ENCODE results near the gene MAGI2. TPM values are rescaled to one million over a fixed set of nuclear protein-coding genes. Genes with fewer than 3 reads are reported as not detected.

MAGI2 gene
- total RNA-seq, 5 donors from 2014 or later (not counting 1 experiment from before 2014, with no cell fraction given): 0.10 to 0.77 (median 0.22) TPM

GRCh38 chr7:78189762-78190161 is 1263.7 kb downstream of the MAGI2 start:
- Histone ChIP-seq H3K4me3 (ENCODE audit: control insufficient read depth in 1 of 2, extremely low read depth in 1 of 2, low read length in 1 of 2) (no peak overlapping the region), H3K27ac (ENCODE audit: low read length) (no peak overlapping the region), H3K36me3 (ENCODE audit: control insufficient read depth in 2 of 2, extremely low read depth in 1 of 2, insufficient read depth in 1 of 2, low read length in 1 of 2) (no peaks in the 10 kb centered on the region), H3K9me3 (no peaks in the 10 kb centered on the region), H3K4me1 (ENCODE audit: control insufficient read depth in 1 of 2, extremely low read depth in 1 of 2, insufficient read depth in 2 of 2, low read length in 2 of 2) (no peaks in the 10 kb centered on the region), H3K27me3 (replicated peaks in 1 of 2; ENCODE audit: control insufficient read depth in 2 of 2, extremely low read depth in 1 of 2, insufficient read depth in 2 of 2, low read length in 1 of 2) (peaks cover 0 to 2% of the 10 kb centered on the region in 2 experiments)
- Mint-ChIP-seq H3K9me3 (no peaks in the 10 kb centered on the region), H3K36me3 (no peaks in the 10 kb centered on the region), H3K27ac (no peak overlapping the region), H3K4me1 (no peaks in the 10 kb centered on the region), H3K27me3 (peaks cover 6 to 8% of the 10 kb centered on the region in 2 donors), H3K4me3 (no peak overlapping the region)
- no peak for DNase-seq
- ChIA-PET POLR2A (no interaction called here), CTCF (no interaction called here)
- ATAC-seq (replicated peaks in 1 of 4): no peak

DNA sequence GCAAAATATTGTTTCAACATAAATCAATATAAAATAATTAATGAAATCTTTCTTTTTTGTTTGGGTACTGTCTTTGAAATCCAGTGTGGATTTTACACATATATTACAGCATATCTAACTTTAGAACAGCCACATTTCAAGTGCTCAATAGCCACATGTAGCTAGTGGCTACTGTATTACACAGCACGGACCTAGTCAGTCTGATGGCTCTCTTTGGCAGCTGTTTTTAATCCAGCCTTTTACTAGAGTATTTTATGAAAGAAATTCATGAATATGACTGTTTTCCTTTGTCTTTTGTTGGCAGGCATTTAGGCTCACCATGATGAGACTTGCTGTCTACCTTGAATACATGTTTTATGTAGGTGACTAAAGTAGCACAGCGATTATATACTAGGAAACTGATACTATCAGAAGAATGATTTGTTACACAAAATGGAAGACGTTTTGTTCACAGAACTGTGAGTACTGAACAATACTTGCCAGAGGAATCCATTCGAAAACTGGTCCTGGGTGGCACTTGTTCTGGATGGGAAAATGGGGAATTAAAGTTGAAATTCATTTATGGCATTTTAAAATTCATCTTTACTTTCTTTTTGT is 1268.2 kb downstream of the MAGI2 start:
- no peaks in the 10 kb centered on the region for H3K9me3 ChIP-seq
- no peaks in the 10 kb centered on the region for H3K4me1 ChIP-seq (ENCODE audit: control insufficient read depth in 1 of 2, extremely low read depth in 1 of 2, insufficient read depth in 2 of 2, low read length in 2 of 2)
- H3K27ac ChIP-seq (ENCODE audit: low read length): no peak overlapping the region
- H3K27ac Mint-ChIP-seq: no peak overlapping the region
- no peaks in the 10 kb centered on the region for H3K27me3 ChIP-seq (replicated peaks in 1 of 2; ENCODE audit: control insufficient read depth in 2 of 2, extremely low read depth in 1 of 2, insufficient read depth in 2 of 2, low read length in 1 of 2)
- H3K27me3 Mint-ChIP-seq: peaks cover 0 to 11% of the 10 kb centered on the region in 2 donors
- H3K9me3 Mint-ChIP-seq: no peaks in the 10 kb centered on the region
- no peak for DNase-seq
- no peaks in the 10 kb centered on the region for H3K4me1 Mint-ChIP-seq
- ChIA-PET POLR2A (no interaction called here), CTCF (no interaction called here)
- 100% methylated on average over 1 of the region's 4 CpGs for WGBS (ENCODE audit: insufficient coverage)
- no peak overlapping the region for H3K4me3 ChIP-seq (ENCODE audit: control insufficient read depth in 1 of 2, extremely low read depth in 1 of 2, low read length in 1 of 2)
- H3K4me3 Mint-ChIP-seq: no peak overlapping the region
- no peak for ATAC-seq (replicated peaks in 1 of 4)
- no peaks in the 10 kb centered on the region for H3K36me3 Mint-ChIP-seq
- no peaks in the 10 kb centered on the region for H3K36me3 ChIP-seq (ENCODE audit: control insufficient read depth in 2 of 2, extremely low read depth in 1 of 2, insufficient read depth in 1 of 2, low read length in 1 of 2)

- ChIA-PET CTCF (no interaction called here), POLR2A (no interaction called here)
- Mint-ChIP-seq H3K27me3 (peaks cover 0 to 11% of the 10 kb centered on the region in 2 donors), H3K4me1 (no peaks in the 10 kb centered on the region), H3K9me3 (no peaks in the 10 kb centered on the region), H3K27ac (no peak overlapping the region), H3K4me3 (no peak overlapping the region), H3K36me3 (no peaks in the 10 kb centered on the region)
- Histone ChIP-seq H3K9me3 (no peaks in the 10 kb centered on the region), H3K4me1 (ENCODE audit: control insufficient read depth in 1 of 2, extremely low read depth in 1 of 2, insufficient read depth in 2 of 2, low read length in 2 of 2) (no peaks in the 10 kb centered on the region), H3K36me3 (ENCODE audit: control insufficient read depth in 2 of 2, extremely low read depth in 1 of 2, insufficient read depth in 1 of 2, low read length in 1 of 2) (no peaks in the 10 kb centered on the region), H3K27ac (ENCODE audit: low read length) (no peak overlapping the region), H3K27me3 (replicated peaks in 1 of 2; ENCODE audit: control insufficient read depth in 2 of 2, extremely low read depth in 1 of 2, insufficient read depth in 2 of 2, low read length in 1 of 2) (no peaks in the 10 kb centered on the region), H3K4me3 (ENCODE audit: control insufficient read depth in 1 of 2, extremely low read depth in 1 of 2, low read length in 1 of 2) (no peak overlapping the region)
- ATAC-seq (replicated peaks in 1 of 4): no peak
- no peak for DNase-seq
- WGBS (ENCODE audit: insufficient coverage): no CpG with 5 or more reads among the region's 1 CpG
These were observed 1269.2 kb downstream of the MAGI2 start for GRCh38 chr7:78184299-78184698.

DNA sequence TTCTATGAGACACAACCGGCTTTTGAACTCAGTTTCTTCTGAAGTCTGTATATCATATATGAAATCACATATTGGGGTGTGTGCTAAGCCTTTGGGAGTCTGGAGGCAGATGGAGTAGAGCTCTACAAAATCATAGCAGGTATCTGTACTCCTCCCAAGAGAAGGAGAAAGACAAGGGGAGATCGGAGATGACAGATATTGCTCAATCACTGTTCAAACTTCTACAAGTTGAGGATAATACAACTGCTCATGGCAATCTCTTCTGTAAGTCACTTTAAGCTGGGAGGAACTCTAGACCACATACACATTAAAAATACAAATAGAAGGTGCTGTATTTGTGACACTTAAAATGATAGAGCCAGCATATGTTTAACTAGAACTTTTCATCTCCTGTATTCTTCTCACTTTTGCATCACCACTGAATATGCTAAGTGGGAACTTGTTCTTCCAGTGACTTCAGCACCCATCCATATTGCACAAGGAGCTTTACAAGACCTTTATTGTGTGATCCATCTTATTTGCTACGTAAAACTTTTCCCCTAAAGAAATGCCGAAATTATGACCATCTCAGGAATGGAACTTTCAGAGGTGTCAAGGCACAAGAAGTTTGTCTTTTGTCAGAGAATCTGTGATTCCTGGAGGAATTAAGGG is 1273.5 kb downstream of the MAGI2 start:
- Mint-ChIP-seq H3K36me3 (no peaks in the 10 kb centered on the region), H3K9me3 (no peaks in the 10 kb centered on the region), H3K4me3 (no peak overlapping the region), H3K27ac (no peak overlapping the region), H3K27me3 (peaks cover 0 to 15% of the 10 kb centered on the region in 2 donors), H3K4me1 (no peaks in the 10 kb centered on the region)
- ATAC-seq (replicated peaks in 1 of 4): no peak
- WGBS (ENCODE audit: insufficient coverage): no CpG with 5 or more reads among the region's 4 CpGs
- Histone ChIP-seq H3K9me3 (no peaks in the 10 kb centered on the region), H3K4me1 (ENCODE audit: control insufficient read depth in 1 of 2, extremely low read depth in 1 of 2, insufficient read depth in 2 of 2, low read length in 2 of 2) (no peaks in the 10 kb centered on the region), H3K27me3 (replicated peaks in 1 of 2; ENCODE audit: control insufficient read depth in 2 of 2, extremely low read depth in 1 of 2, insufficient read depth in 2 of 2, low read length in 1 of 2) (no peaks in the 10 kb centered on the region), H3K27ac (ENCODE audit: low read length) (no peak overlapping the region), H3K4me3 (ENCODE audit: control insufficient read depth in 1 of 2, extremely low read depth in 1 of 2, low read length in 1 of 2) (no peak overlapping the region), H3K36me3 (ENCODE audit: control insufficient read depth in 2 of 2, extremely low read depth in 1 of 2, insufficient read depth in 1 of 2, low read length in 1 of 2) (no peaks in the 10 kb centered on the region)
- ChIA-PET CTCF (no interaction called here), POLR2A (no interaction called here)
- DNase-seq: no peak

GRCh38 chr7:78179211-78179610 is 1274.3 kb downstream of the MAGI2 start:
- H3K27ac Mint-ChIP-seq: no peak overlapping the region

DNA sequence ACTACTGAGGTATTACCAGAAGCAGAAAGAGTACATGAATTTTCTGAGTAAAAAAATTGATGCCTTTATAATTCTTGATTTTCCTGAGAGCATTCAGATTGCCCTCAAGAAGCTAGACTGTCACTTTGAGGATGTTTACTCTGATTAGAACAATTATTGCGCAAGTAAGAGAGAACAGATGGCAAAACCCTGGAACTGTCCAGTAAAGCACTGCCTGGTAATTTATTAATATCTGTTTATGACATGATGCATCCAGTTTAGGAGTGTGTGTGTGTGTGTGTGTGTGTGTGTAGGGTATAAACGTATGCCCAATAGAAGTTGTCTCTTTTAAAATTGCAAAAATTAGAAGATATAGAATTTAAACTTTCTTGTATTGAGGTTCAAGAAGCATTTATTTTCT is 1275.1 kb downstream of the MAGI2 start:
- Mint-ChIP-seq H3K4me1 (no peaks in the 10 kb centered on the region), H3K27ac (no peak overlapping the region), H3K4me3 (no peak overlapping the region), H3K36me3 (no peaks in the 10 kb centered on the region), H3K27me3 (peaks cover 0 to 15% of the 10 kb centered on the region in 2 donors), H3K9me3 (no peaks in the 10 kb centered on the region)
- Histone ChIP-seq H3K4me3 (ENCODE audit: control insufficient read depth in 1 of 2, extremely low read depth in 1 of 2, low read length in 1 of 2) (no peak overlapping the region), H3K9me3 (no peaks in the 10 kb centered on the region), H3K27me3 (replicated peaks in 1 of 2; ENCODE audit: control insufficient read depth in 2 of 2, extremely low read depth in 1 of 2, insufficient read depth in 2 of 2, low read length in 1 of 2) (no peaks in the 10 kb centered on the region), H3K4me1 (ENCODE audit: control insufficient read depth in 1 of 2, extremely low read depth in 1 of 2, insufficient read depth in 2 of 2, low read length in 2 of 2) (no peaks in the 10 kb centered on the region), H3K27ac (ENCODE audit: low read length) (no peak overlapping the region), H3K36me3 (ENCODE audit: control insufficient read depth in 2 of 2, extremely low read depth in 1 of 2, insufficient read depth in 1 of 2, low read length in 1 of 2) (no peaks in the 10 kb centered on the region)
- DNase-seq: no peak
- ChIA-PET CTCF (no interaction called here), POLR2A (no interaction called here)
- 100% methylated on average over 1 of the region's 2 CpGs for WGBS (ENCODE audit: insufficient coverage)
- no peak for ATAC-seq (replicated peaks in 1 of 4)

More at GRCh38 chr7:78179211-78179610, 1274.3 kb downstream of the MAGI2 start:
- Histone ChIP-seq H3K9me3 (no peaks in the 10 kb centered on the region), H3K4me3 (ENCODE audit: control insufficient read depth in 1 of 2, extremely low read depth in 1 of 2, low read length in 1 of 2) (no peak overlapping the region), H3K36me3 (ENCODE audit: control insufficient read depth in 2 of 2, extremely low read depth in 1 of 2, insufficient read depth in 1 of 2, low read length in 1 of 2) (no peaks in the 10 kb centered on the region), H3K27ac (ENCODE audit: low read length) (no peak overlapping the region), H3K4me1 (ENCODE audit: control insufficient read depth in 1 of 2, extremely low read depth in 1 of 2, insufficient read depth in 2 of 2, low read length in 2 of 2) (no peaks in the 10 kb centered on the region), H3K27me3 (replicated peaks in 1 of 2; ENCODE audit: control insufficient read depth in 2 of 2, extremely low read depth in 1 of 2, insufficient read depth in 2 of 2, low read length in 1 of 2) (no peaks in the 10 kb centered on the region)
- DNase-seq: no peak
- no peak for ATAC-seq (replicated peaks in 1 of 4)
- Mint-ChIP-seq H3K36me3 (no peaks in the 10 kb centered on the region), H3K9me3 (no peaks in the 10 kb centered on the region), H3K27me3 (peaks cover 0 to 15% of the 10 kb centered on the region in 2 donors), H3K4me1 (no peaks in the 10 kb centered on the region), H3K4me3 (no peak overlapping the region)
- no CpG with 5 or more reads among the region's 5 CpGs for WGBS (ENCODE audit: insufficient coverage)
- POLR2A ChIA-PET: no interaction called here
- CTCF ChIA-PET: no interaction called here

DNA sequence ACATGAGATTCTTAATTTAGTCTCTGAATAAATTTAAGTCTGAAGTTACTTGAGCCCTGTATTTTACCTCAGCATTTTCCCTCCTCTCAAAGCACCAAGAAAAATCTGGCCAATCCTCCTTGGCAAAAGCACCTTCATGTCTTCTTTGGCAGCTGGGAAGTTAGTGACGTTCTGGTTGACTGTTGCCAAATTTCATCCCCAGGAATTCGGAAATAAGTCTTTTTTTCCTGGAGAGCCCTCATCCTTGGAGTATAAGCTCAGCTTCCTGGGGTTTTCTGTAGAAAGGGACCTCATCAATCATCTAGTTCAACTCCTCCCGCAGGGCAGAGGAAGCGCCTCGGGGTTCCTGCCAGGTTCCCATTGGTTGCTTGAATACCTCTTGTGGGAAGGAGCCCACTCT is 1277.3 kb downstream of the MAGI2 start:
- Mint-ChIP-seq H3K27ac (no peak overlapping the region), H3K4me3 (no peak overlapping the region), H3K4me1 (no peaks in the 10 kb centered on the region), H3K36me3 (no peaks in the 10 kb centered on the region), H3K9me3 (no peaks in the 10 kb centered on the region), H3K27me3 (peaks cover 0 to 18% of the 10 kb centered on the region in 2 donors)
- ATAC-seq (replicated peaks in 1 of 4) (no peak), DNase-seq (no peak)
- ChIA-PET CTCF (no interaction called here), POLR2A (no interaction called here)
- WGBS (ENCODE audit: insufficient coverage): no CpG with 5 or more reads among the region's 5 CpGs
- H3K4me3 ChIP-seq (ENCODE audit: control insufficient read depth in 1 of 2, extremely low read depth in 1 of 2, low read length in 1 of 2): no peak overlapping the region
- H3K27ac ChIP-seq (ENCODE audit: low read length): no peak overlapping the region
- no peaks in the 10 kb centered on the region for H3K27me3 ChIP-seq (replicated peaks in 1 of 2; ENCODE audit: control insufficient read depth in 2 of 2, extremely low read depth in 1 of 2, insufficient read depth in 2 of 2, low read length in 1 of 2)
- H3K36me3 ChIP-seq (ENCODE audit: control insufficient read depth in 2 of 2, extremely low read depth in 1 of 2, insufficient read depth in 1 of 2, low read length in 1 of 2): no peaks in the 10 kb centered on the region
- no peaks in the 10 kb centered on the region for H3K9me3 ChIP-seq
- H3K4me1 ChIP-seq (ENCODE audit: control insufficient read depth in 1 of 2, extremely low read depth in 1 of 2, insufficient read depth in 2 of 2, low read length in 2 of 2): no peaks in the 10 kb centered on the region
